ENCODE measurements around the gene DSG1.

GRCh38 chr18:31309115-31309514, 8.8 kb upstream of the DSG1 start:
- TF ChIP-seq POLR2A (IDR thresholded peaks at IDR 0.05; ENCODE audit: low read depth) (no peak), EP300 (IDR thresholded peaks at IDR 0.05) (no peak), POLR2AphosphoS5 (IDR thresholded peaks at IDR 0.05) (no peak)
- TF ChIP-seq, protein P1, sequence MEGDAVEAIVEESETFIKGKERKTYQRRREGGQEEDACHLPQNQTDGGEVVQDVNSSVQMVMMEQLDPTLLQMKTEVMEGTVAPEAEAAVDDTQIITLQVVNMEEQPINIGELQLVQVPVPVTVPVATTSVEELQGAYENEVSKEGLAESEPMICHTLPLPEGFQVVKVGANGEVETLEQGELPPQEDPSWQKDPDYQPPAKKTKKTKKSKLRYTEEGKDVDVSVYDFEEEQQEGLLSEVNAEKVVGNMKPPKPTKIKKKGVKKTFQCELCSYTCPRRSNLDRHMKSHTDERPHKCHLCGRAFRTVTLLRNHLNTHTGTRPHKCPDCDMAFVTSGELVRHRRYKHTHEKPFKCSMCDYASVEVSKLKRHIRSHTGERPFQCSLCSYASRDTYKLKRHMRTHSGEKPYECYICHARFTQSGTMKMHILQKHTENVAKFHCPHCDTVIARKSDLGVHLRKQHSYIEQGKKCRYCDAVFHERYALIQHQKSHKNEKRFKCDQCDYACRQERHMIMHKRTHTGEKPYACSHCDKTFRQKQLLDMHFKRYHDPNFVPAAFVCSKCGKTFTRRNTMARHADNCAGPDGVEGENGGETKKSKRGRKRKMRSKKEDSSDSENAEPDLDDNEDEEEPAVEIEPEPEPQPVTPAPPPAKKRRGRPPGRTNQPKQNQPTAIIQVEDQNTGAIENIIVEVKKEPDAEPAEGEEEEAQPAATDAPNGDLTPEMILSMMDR (IDR thresholded peaks at IDR 0.05): no peak

Data from esophagus muscularis mucosa (tissue), 4 donors.